HepG2 (cell line): Measurements from ENCODE around the gene RPS6KA2. TPM values are rescaled to one million over a fixed set of nuclear protein-coding genes. Genes with fewer than 3 reads are reported as not detected.

Experiments
- CBX1 ChIP-seq: IDR thresholded peaks from one replicate; pipeline ENCODE4 v1.6.1; 2016; ENCODE audit warnings: antibody characterized with exemption, low read depth
- CSRNP1 ChIP-seq: sonication (generic); formaldehyde crosslinking; IDR thresholded peaks from 2 replicates; pipeline ENCODE4 v1.8.1; 2023; ENCODE audit warnings: mild to moderate bottlenecking, missing genetic modification reagents
- FOXA3 ChIP-seq: IDR thresholded peaks from 2 replicates; pipeline ENCODE4 v1.6.1; 2016; ENCODE audit warnings: missing genetic modification reagents, missing compliant biosample characterization
- HMGXB4 ChIP-seq, 2 experiments: sonication (generic) in 1 of 2; formaldehyde crosslinking in 1 of 2; IDR thresholded peaks; 2 replicates each; pipeline versions ENCODE4 v1.4.0 to v1.6.1; 2018 to 2020; ENCODE audit warnings: missing genetic modification reagents in 2 of 2, borderline replicate concordance in 1 of 2, low read depth in 1 of 2, mild to moderate bottlenecking in 1 of 2, missing biosample characterization in 1 of 2
- HOXA5 ChIP-seq: sonication (generic); formaldehyde crosslinking; IDR thresholded peaks from 2 replicates; pipeline ENCODE4 v1.4.0; 2020; ENCODE audit warnings: missing genetic modification reagents
- ISX ChIP-seq: sonication (generic); formaldehyde crosslinking; conservative IDR thresholded peaks from 2 replicates; pipeline ENCODE4 v1.5.0; 2020; ENCODE audit warnings: missing genetic modification reagents
- NCOR1 ChIP-seq: fragments of 200-600 bp; sonication (generic); IDR thresholded peaks from 2 replicates; pipeline ENCODE4 v1.7.0; 2017; ENCODE audit warnings: antibody characterized with exemption, low read length, borderline replicate concordance
- SNAPC4 ChIP-seq: sonication (generic); formaldehyde crosslinking; IDR thresholded peaks from 2 replicates; pipeline ENCODE4 v1.4.0; 2020; ENCODE audit warnings: mild to moderate bottlenecking, missing genetic modification reagents
- TBP ChIP-seq: sonication (generic); formaldehyde crosslinking; IDR thresholded peaks from 2 replicates; pipeline ENCODE4 v1.5.0; 2020; ENCODE audit warnings: missing genetic modification reagents
- ZC3H4 ChIP-seq: sonication (generic); formaldehyde crosslinking; IDR thresholded peaks from 2 replicates; pipeline ENCODE4 v1.4.0; 2020; ENCODE audit warnings: missing genetic modification reagents, borderline replicate concordance
- ZKSCAN5 ChIP-seq: sonication (generic); formaldehyde crosslinking; IDR thresholded peaks from 2 replicates; pipeline ENCODE4 v1.5.1; 2020; ENCODE audit warnings: mild to moderate bottlenecking, missing genetic modification reagents
- ZNF343 ChIP-seq: sonication (generic); formaldehyde crosslinking; IDR thresholded peaks from 2 replicates; pipeline ENCODE4 v1.4.0; 2020; ENCODE audit warnings: mild to moderate bottlenecking, missing genetic modification reagents
- ZNF580 ChIP-seq: IDR thresholded peaks from 2 replicates; pipeline ENCODE4 v1.6.1; 2016; ENCODE audit warnings: low read depth, borderline replicate concordance
- ZNF891 ChIP-seq: sonication (generic); formaldehyde crosslinking; IDR thresholded peaks from 2 replicates; pipeline ENCODE4 v1.5.0; 2020; ENCODE audit warnings: mild to moderate bottlenecking, missing genetic modification reagents
- ZSCAN12 ChIP-seq: sonication (generic); formaldehyde crosslinking; IDR thresholded peaks from 2 replicates; pipeline ENCODE4 v1.9.0; 2021; ENCODE audit warnings: mild to moderate bottlenecking, missing genetic modification reagents
- ZXDC ChIP-seq: sonication (generic); formaldehyde crosslinking; IDR thresholded peaks from 2 replicates; pipeline ENCODE4 v1.5.0; 2020; ENCODE audit warnings: mild to moderate bottlenecking, missing genetic modification reagents
- polyA plus RNA-seq, 8 experiments: library from polyadenylated mRNA; depleted of rRNA in 3 of 8; stranded (reverse) in 7 of 8; unstranded in 1 of 8; fragments of >200 nt; fragmentation: Illumina TruSeq in 4 of 8; extraction: Trizol in 4 of 8; gene quantifications; 2 replicates each; pipeline versions ENCODE4 v1.2.1 to v1.2.3, GENCODE V29; 2011 to 2016; ENCODE audit warnings: low read depth in 4 of 8, missing spikeins in 1 of 8, mixed read lengths in 1 of 8; ENCODE audit not compliant: insufficient read depth in 1 of 8
- total RNA-seq, 5 experiments: library from RNA; depleted of rRNA; stranded (reverse); fragments of >200 nt; fragmentation: Illumina TruSeq; extraction: Trizol; gene quantifications; 2 replicates each; pipeline ENCODE4 v1.2.3, GENCODE V29; 2016; ENCODE audit warnings: low read depth in 1 of 5

RPS6KA2 gene
- total and polyA plus RNA-seq, 2 of the 13 experiments (the other 11 are each of a cell fraction or from before 2014, with no cell fraction given): 0.22 to 0.38 TPM

- TF ChIP-seq ZXDC (CRISPR knock-in tag) (no peak), ZSCAN12 (0 out of 2 replicates have a peak, but pooled peaks have one; percentile 71), HMGXB4 (CRISPR knock-in tag; IDR thresholded peaks at IDR 0.05; ENCODE audit: borderline replicate concordance in 1 of 2, low read depth in 1 of 2) (peak; percentile 57 to 92; a peak in 2 of 4 replicates), HOXA5 (CRISPR knock-in tag) (peak; percentile 92), ISX (CRISPR knock-in tag) (0 out of 2 replicates have a peak, but pooled peaks have one; percentile 73), CSRNP1 (CRISPR knock-in tag) (peak; percentile 83; the same call in 1 of the 2 replicates), TBP (CRISPR knock-in tag) (no peak), ZNF343 (CRISPR knock-in tag) (no peak), ZC3H4 (CRISPR knock-in tag) (no peak; the same call in 1 of the 2 replicates), ZKSCAN5 (peak; percentile 42; the same call in 1 of the 2 replicates), ZNF891 (CRISPR knock-in tag) (no peak), CBX1 (peak; percentile 73), ZNF580 (CRISPR knock-in tag) (peak; percentile 81; the same call in 1 of the 2 replicates), NCOR1 (peak; percentile 98), SNAPC4 (CRISPR knock-in tag) (peak; percentile 87; the same call in 1 of the 2 replicates), FOXA3 (CRISPR knock-in tag) (peak; percentile 99)
Observed at GRCh38 chr6:166361077-166361429, 266.0 kb downstream of the RPS6KA2 start (continued).
